Activated B cell treated with CpG ODN at 0.5 μM for 24 hours (primary cell): ENCODE results near the gene TMEM132D. TPM values are rescaled to one million over a fixed set of nuclear protein-coding genes. Genes with fewer than 3 reads are reported as not detected.

Experiments used
- ATAC-seq: fragments of 200-7000 bp; cut with Tn5 transposase; one replicate; pipeline ENCODE4 v1.10.0; 2021; ENCODE audit warnings: low read depth, mild to moderate bottlenecking, moderate library complexity
- CTCF ChIA-PET: fragments of 350-600 bp; sonication (Branson Sonifier 250); formaldehyde crosslinking; loops from one replicate; lab custom pipeline; 2021; ENCODE audit warnings: antibody characterized with exemption; lab: Charles Lee
- POLR2A ChIA-PET: fragments of 350-600 bp; sonication (Branson Sonifier 250); formaldehyde crosslinking; loops from one replicate; lab custom pipeline; 2021; ENCODE audit warnings: antibody characterized with exemption; lab: Charles Lee
- DNase-seq: peaks from one replicate; pipeline ENCODE4 v3.0.0; 2022
- H3K27ac Mint-ChIP-seq: one replicate; pipeline ENCODE4 v1.8.0; 2020; ENCODE audit warnings: mixed read lengths
- H3K27me3 Mint-ChIP-seq: one replicate; pipeline ENCODE4 v1.8.0; 2021; ENCODE audit warnings: mixed read lengths
- H3K36me3 Mint-ChIP-seq: one replicate; pipeline ENCODE4 v1.8.0; 2021; ENCODE audit warnings: low read depth, mixed read lengths
- H3K4me1 Mint-ChIP-seq: one replicate; pipeline ENCODE4 v1.8.0; 2021; ENCODE audit warnings: mixed read lengths
- H3K4me3 Mint-ChIP-seq: one replicate; pipeline ENCODE4 v1.8.0; 2020; ENCODE audit warnings: mild to moderate bottlenecking, mixed read lengths
- H3K9me3 Mint-ChIP-seq: one replicate; pipeline ENCODE4 v1.8.0; 2020; ENCODE audit warnings: mixed read lengths
- intact Hi-C: fragments of 100-400 bp; cut with micrococcal nuclease; formaldehyde crosslinking; loops from one replicate; pipeline ENCODE4 v1.15.1; 2024
- total RNA-seq: library from RNA; stranded (reverse); gene quantifications from 2 replicates; pipeline ENCODE4 v1.2.3, GENCODE V29; 2022
- TF ChIP-seq, protein P1 (sequence below): fragments of 200-600 bp; IDR thresholded peaks from one replicate; pipeline ENCODE4 v1.8.0; 2022; ENCODE audit warnings: antibody characterized with exemption, mild to moderate bottlenecking

TMEM132D gene
- total RNA-seq, 1 donor from 2014 or later = not detected

DNA sequence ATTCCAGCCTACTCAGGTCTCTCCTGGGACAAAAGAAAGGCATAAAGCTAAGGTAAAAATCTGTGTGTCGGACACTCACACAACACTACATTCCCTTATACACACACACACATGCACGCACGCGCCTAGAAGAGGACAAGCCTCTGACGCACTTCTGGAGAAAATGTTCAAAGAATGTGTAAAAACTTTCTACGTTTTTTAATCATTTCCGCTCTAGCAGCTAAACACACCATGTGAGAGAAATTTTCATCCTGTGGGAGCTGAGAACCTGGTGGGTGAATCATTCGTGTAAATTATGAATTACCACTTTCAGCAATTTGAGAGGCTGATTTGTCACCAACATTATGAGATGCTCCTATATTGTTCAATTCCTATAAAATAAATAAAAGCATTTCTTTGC lies 494.5 kb downstream of the TMEM132D start:
- H3K27me3 Mint-ChIP-seq = no peaks in the 10 kb centered on the region

DNA sequence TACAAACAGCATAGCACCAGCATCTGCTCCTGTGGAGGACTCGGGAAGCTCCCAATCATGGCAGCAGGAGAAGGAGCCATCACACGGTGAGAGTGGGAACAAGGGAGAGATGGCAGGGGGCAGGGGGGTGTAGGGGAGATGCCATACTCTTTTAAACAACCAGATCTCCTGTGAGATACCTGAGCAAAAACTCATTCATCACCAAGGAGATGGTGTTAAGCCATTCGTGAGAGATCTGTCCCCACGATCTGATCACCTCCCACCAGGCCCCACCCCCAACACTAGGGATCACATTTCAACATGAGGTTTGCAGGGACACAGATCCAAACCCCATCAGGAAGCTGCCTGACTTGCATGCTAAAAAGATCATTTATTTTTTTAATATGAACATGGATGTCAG lies 499.3 kb downstream of the TMEM132D start:
- no peaks in the 10 kb centered on the region for H3K4me1 Mint-ChIP-seq
- H3K9me3 Mint-ChIP-seq = peaks cover 2% of the 10 kb centered on the region
- no peaks in the 10 kb centered on the region for H3K36me3 Mint-ChIP-seq
- intact Hi-C loops = no loop called here
- ChIA-PET POLR2A (no interaction called here), CTCF (no interaction called here)
- ATAC-seq = no peak
- no peaks in the 10 kb centered on the region for H3K27me3 Mint-ChIP-seq
- no peak overlapping the region for H3K4me3 Mint-ChIP-seq
- TF ChIP-seq, protein P1, sequence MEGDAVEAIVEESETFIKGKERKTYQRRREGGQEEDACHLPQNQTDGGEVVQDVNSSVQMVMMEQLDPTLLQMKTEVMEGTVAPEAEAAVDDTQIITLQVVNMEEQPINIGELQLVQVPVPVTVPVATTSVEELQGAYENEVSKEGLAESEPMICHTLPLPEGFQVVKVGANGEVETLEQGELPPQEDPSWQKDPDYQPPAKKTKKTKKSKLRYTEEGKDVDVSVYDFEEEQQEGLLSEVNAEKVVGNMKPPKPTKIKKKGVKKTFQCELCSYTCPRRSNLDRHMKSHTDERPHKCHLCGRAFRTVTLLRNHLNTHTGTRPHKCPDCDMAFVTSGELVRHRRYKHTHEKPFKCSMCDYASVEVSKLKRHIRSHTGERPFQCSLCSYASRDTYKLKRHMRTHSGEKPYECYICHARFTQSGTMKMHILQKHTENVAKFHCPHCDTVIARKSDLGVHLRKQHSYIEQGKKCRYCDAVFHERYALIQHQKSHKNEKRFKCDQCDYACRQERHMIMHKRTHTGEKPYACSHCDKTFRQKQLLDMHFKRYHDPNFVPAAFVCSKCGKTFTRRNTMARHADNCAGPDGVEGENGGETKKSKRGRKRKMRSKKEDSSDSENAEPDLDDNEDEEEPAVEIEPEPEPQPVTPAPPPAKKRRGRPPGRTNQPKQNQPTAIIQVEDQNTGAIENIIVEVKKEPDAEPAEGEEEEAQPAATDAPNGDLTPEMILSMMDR = no peak
- H3K27ac Mint-ChIP-seq = no peak overlapping the region
- DNase-seq = no peak

More for the DNA sequence above, 494.5 kb downstream of the TMEM132D start:
- TF ChIP-seq, protein P1 = no peak
- Mint-ChIP-seq H3K4me3 (no peak overlapping the region), H3K36me3 (no peaks in the 10 kb centered on the region), H3K4me1 (no peaks in the 10 kb centered on the region), H3K9me3 (peaks cover 5% of the 10 kb centered on the region), H3K27ac (no peak overlapping the region)
- ATAC-seq (no peak), DNase-seq (no peak)
- ChIA-PET CTCF (no interaction called here), POLR2A (no interaction called here)
- intact Hi-C loops = no loop called here

DNA sequence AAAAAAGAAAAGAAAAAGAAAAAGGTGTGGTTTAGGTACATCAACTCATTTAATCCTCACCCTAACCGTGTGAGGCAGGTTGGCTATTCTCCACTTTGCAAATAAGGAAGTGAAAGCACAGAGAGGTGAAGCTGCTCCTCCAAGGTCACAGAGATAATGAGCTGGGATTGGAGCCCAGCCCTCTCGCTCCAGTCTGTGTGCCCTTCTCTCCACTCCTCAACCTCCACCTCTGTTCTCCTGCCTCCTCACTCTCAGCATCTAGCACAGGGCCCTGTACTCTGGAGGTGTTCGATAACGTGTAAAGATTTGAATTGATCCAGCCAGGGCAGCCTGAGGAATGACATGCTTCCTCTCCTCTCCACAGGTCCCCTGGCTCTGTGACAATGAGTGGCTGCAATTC lies 502.3 kb downstream of the TMEM132D start:
- CTCF ChIA-PET = no interaction called here
- TF ChIP-seq, protein P1 = no peak
- intact Hi-C loops = no loop called here
- Mint-ChIP-seq H3K27ac (no peak overlapping the region), H3K36me3 (no peaks in the 10 kb centered on the region), H3K4me1 (no peaks in the 10 kb centered on the region), H3K9me3 (peaks cover 8% of the 10 kb centered on the region), H3K4me3 (no peak overlapping the region), H3K27me3 (no peaks in the 10 kb centered on the region)
- no peak for ATAC-seq
- POLR2A ChIA-PET = no interaction called here
- no peak for DNase-seq

DNA sequence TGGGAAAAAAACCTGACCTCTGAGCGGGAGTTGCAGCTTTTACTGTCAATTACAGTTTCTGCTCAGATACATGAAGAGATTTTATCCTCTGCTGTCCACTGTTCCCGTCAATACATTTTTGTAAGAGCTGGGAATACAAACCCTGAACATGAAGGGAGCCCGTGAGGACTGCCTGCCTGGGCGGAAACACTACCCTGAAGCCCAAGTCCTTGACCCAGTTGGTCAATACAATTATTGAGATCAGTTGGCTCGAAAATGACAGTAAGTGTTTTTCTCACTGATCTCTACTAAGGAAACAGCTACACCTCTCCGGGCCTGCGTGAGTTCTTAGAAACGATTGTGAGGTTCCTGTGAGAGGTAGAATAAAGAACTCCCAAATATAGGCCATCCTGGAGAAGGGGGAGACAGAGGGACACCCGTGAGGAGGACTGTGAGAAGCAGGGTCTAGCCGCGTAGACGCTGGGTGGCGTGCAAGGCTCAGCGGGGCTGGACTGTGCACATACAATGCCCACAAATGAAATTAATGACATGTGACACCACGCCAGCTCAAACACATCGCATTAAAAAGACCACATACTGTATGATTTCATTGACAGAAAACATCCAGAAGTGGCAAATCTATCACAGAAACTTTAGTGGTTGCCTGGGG lies 509.5 kb downstream of the TMEM132D start:
- no peak for ATAC-seq
- Mint-ChIP-seq H3K27me3 (no peaks in the 10 kb centered on the region), H3K36me3 (no peaks in the 10 kb centered on the region), H3K27ac (no peak overlapping the region), H3K4me3 (no peak overlapping the region), H3K9me3 (peaks cover 7% of the 10 kb centered on the region), H3K4me1 (no peaks in the 10 kb centered on the region)
- ChIA-PET POLR2A (no interaction called here), CTCF (no interaction called here)
- intact Hi-C loops = no loop called here
- TF ChIP-seq, protein P1 = no peak
- DNase-seq = no peak

- intact Hi-C loops = no loop called here
- no peaks in the 10 kb centered on the region for H3K4me1 Mint-ChIP-seq
- no peak overlapping the region for H3K4me3 Mint-ChIP-seq
- ChIA-PET CTCF (no interaction called here), POLR2A (no interaction called here)
- no peaks in the 10 kb centered on the region for H3K36me3 Mint-ChIP-seq
- TF ChIP-seq, protein P1 = no peak
- H3K27me3 Mint-ChIP-seq = no peaks in the 10 kb centered on the region
- peaks cover 6% of the 10 kb centered on the region for H3K9me3 Mint-ChIP-seq
- DNase-seq (no peak), ATAC-seq (no peak)
- no peak overlapping the region for H3K27ac Mint-ChIP-seq
Observed at GRCh38 chr12:129393357-129393937, 510.4 kb downstream of the TMEM132D start.
